Gastroesophageal sphincter (tissue), 3 donors: ENCODE results near the gene ANGEL1.

Source experiments
- EP300 ChIP-seq: sonication (generic); formaldehyde crosslinking; IDR thresholded peaks from one replicate; pipeline ENCODE4 v1.6.1; 2017; ENCODE audit warnings: antibody characterized with exemption, mild to moderate bottlenecking
- POLR2A ChIP-seq, 2 donors: fragments of 450-650 bp; IDR thresholded peaks; one replicate each; pipeline ENCODE4 v1.6.1; 2017; ENCODE audit warnings: antibody characterized with exemption in 2 of 2, mild to moderate bottlenecking in 2 of 2, moderate library complexity in 1 of 2
- TF ChIP-seq, protein P1 (sequence below), 4 experiments: fragments of 200-600 bp in 2 of 4; fragments of 450-650 bp in 2 of 4; sonication (generic) in 1 of 4; IDR thresholded peaks; one replicate each; pipeline ENCODE4 v1.5.1; 2017 to 2019; ENCODE audit warnings: antibody characterized with exemption in 4 of 4, mild to moderate bottlenecking in 2 of 4, moderate library complexity in 2 of 4

DNA sequence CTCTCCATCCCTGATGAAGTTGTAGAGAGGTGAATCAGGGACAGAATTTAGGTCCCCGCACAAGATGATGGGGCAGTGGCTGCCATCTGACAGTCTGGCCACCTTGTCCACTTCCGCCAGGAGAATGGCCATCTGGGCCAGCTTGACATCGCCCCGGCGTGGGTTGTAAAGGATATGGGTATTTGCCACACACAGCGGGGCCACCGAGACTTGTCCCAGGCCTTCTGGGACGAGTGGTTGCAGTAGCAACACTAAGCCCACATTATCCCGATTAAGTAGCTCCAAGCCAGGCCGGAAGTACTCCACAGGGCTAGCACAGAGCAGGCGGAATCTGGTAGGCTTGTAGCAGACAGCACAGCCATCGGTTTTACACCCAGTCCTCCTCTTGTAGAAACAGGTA lies 6.2 kb downstream of the ANGEL1 start:
- TF ChIP-seq, protein P1, sequence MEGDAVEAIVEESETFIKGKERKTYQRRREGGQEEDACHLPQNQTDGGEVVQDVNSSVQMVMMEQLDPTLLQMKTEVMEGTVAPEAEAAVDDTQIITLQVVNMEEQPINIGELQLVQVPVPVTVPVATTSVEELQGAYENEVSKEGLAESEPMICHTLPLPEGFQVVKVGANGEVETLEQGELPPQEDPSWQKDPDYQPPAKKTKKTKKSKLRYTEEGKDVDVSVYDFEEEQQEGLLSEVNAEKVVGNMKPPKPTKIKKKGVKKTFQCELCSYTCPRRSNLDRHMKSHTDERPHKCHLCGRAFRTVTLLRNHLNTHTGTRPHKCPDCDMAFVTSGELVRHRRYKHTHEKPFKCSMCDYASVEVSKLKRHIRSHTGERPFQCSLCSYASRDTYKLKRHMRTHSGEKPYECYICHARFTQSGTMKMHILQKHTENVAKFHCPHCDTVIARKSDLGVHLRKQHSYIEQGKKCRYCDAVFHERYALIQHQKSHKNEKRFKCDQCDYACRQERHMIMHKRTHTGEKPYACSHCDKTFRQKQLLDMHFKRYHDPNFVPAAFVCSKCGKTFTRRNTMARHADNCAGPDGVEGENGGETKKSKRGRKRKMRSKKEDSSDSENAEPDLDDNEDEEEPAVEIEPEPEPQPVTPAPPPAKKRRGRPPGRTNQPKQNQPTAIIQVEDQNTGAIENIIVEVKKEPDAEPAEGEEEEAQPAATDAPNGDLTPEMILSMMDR (IDR thresholded peaks at IDR 0.05): no peak
- TF ChIP-seq POLR2A (IDR thresholded peaks at IDR 0.05) (no peak), EP300 (no peak)
